Endothelial cell of umbilical vein (primary cell): Measurements from ENCODE around the gene ELOVL6. TPM values are rescaled to one million over a fixed set of nuclear protein-coding genes. Genes with fewer than 3 reads are reported as not detected.

Experiments used
- BruUV-seq: library from RNA; stranded (reverse); fragments of 400-500 nt; replicated peaks from 2 replicates; lab custom pipeline; 2021; lab: Mats Ljungman, UMichigan
- CTCF ChIA-PET: fragments of 300-600, 350-600 bp; sonication (Branson Sonifier 250); formaldehyde crosslinking; loops from one replicate; lab custom pipeline; 2021; ENCODE audit warnings: antibody characterized with exemption, inconsistent platforms; lab: Charles Lee
- POLR2A ChIA-PET: fragments of 300-600, 350-600 bp; sonication (Branson Sonifier 250); formaldehyde crosslinking; loops from one replicate; lab custom pipeline; 2021; ENCODE audit warnings: antibody characterized with exemption, inconsistent platforms; lab: Charles Lee
- DNase-seq: peaks from one replicate; pipeline ENCODE4 v3.0.0-alpha.2; 2011; ENCODE audit warnings: low read depth, low spot score
- FAIRE-seq: peaks from 2 replicates; lab custom pipeline; 2011; peaks lifted over from hg19 to GRCh38; lab: Jason Lieb, UNC
- H2AFZ ChIP-seq: 2 replicates; pipeline ENCODE4 v1.6.0; 2012; ENCODE audit warnings: low read depth, low read length, control low read depth, inconsistent platforms
- H3K27ac ChIP-seq: 2 replicates; pipeline ENCODE4 v1.5.1; 2011; ENCODE audit warnings: low read depth, mild to moderate bottlenecking, control low read depth, low read length, moderate library complexity; ENCODE audit not compliant: insufficient read depth
- H3K27me3 ChIP-seq, 2 experiments: 2 replicates each; pipeline versions ENCODE4 v1.6.0 to v1.6.1; 2011; ENCODE audit warnings: low read length in 2 of 2, mixed read lengths in 1 of 2; ENCODE audit not compliant: control insufficient read depth in 2 of 2, insufficient read depth in 2 of 2
- H3K36me3 ChIP-seq, 2 experiments: 2 replicates in 1 of 2; 3 replicates in 1 of 2; pipeline ENCODE4 v1.5.1; 2011; ENCODE audit warnings: low read length in 2 of 2, mild to moderate bottlenecking in 1 of 2, moderate library complexity in 1 of 2; ENCODE audit not compliant: control insufficient read depth in 2 of 2, insufficient read depth in 2 of 2; ENCODE audit errors: extremely low read depth in 1 of 2
- H3K4me1 ChIP-seq: 3 replicates; pipeline ENCODE4 v1.5.1; 2011; ENCODE audit warnings: mild to moderate bottlenecking, low read length; ENCODE audit not compliant: control insufficient read depth, insufficient read depth; ENCODE audit errors: extremely low read depth
- H3K4me2 ChIP-seq: 2 replicates; pipeline ENCODE4 v1.6.1; 2011; ENCODE audit warnings: low read length, control low read depth, mixed read lengths; ENCODE audit not compliant: insufficient read depth
- H3K4me3 ChIP-seq, 3 experiments: fragments of 200-600 bp in 1 of 3; sonication (generic), shearing (Covaris generic) in 1 of 3; replicated peaks in 1 of 3; 2 replicates each; pipeline ENCODE4 v1.5.1; 2011 to 2016; ENCODE audit warnings: control low read depth in 3 of 3, low read length in 3 of 3, mild to moderate bottlenecking in 2 of 3, inconsistent platforms in 1 of 3, low read depth in 1 of 3, moderate library complexity in 1 of 3; ENCODE audit not compliant: insufficient read depth in 1 of 3
- H3K79me2 ChIP-seq: 2 replicates; pipeline ENCODE4 v1.6.0; 2012; ENCODE audit warnings: low read length, inconsistent platforms; ENCODE audit not compliant: control insufficient read depth, insufficient read depth
- H3K9ac ChIP-seq: replicated peaks from 2 replicates; pipeline ENCODE3; 2011; ENCODE audit warnings: low read length, control low read depth; ENCODE audit not compliant: insufficient read depth; ENCODE audit errors: extremely low read depth
- H3K9me1 ChIP-seq: replicated peaks from 3 replicates; pipeline ENCODE4 v1.6.0; 2011; ENCODE audit warnings: mild to moderate bottlenecking, low read length; ENCODE audit not compliant: control insufficient read depth, insufficient read depth; ENCODE audit errors: extremely low read depth
- H3K9me3 ChIP-seq: replicated peaks from 2 replicates; pipeline ENCODE4 v1.5.1; 2012; ENCODE audit warnings: low read length, inconsistent platforms; ENCODE audit not compliant: control insufficient read depth, insufficient read depth
- H4K20me1 ChIP-seq: replicated peaks from 2 replicates; pipeline ENCODE3; 2011; ENCODE audit warnings: mild to moderate bottlenecking, low read length; ENCODE audit not compliant: control insufficient read depth, insufficient read depth; ENCODE audit errors: extremely low read depth
- EZH2 ChIP-seq: IDR thresholded peaks from 2 replicates; pipeline ENCODE4 v1.6.1; 2012; ENCODE audit warnings: borderline replicate concordance, low read depth, mild to moderate bottlenecking, moderate library complexity, low read length, inconsistent platforms; ENCODE audit not compliant: severe bottlenecking
- FOS ChIP-seq: IDR thresholded peaks from 2 replicates; pipeline ENCODE4 v1.6.1; 2011; ENCODE audit warnings: mild to moderate bottlenecking, low read length, moderate library complexity, borderline replicate concordance; ENCODE audit not compliant: insufficient read depth
- GATA2 ChIP-seq: IDR thresholded peaks from 2 replicates; pipeline ENCODE4 v1.7.0; 2011; ENCODE audit warnings: low read depth, mild to moderate bottlenecking, moderate library complexity, mixed read lengths, low read length; ENCODE audit not compliant: insufficient read length, insufficient read depth
- POLR2AphosphoS5 ChIP-seq: IDR thresholded peaks from 2 replicates; pipeline ENCODE4 v1.6.1; 2012; ENCODE audit warnings: low read depth, mild to moderate bottlenecking, control low read depth, low read length, moderate library complexity; ENCODE audit not compliant: insufficient read depth
- dilution Hi-C: fragments of 300-500 bp; cut with MboI; formaldehyde crosslinking; loops from one replicate; pipeline ENCODE4 v1.15.0; 2019; ENCODE audit warnings: low sequenced_read_pairs; ENCODE audit not compliant: extremely low pct_ligation_motif_present
- intact Hi-C: fragments of 100-400 bp; cut with micrococcal nuclease; formaldehyde crosslinking; loops from one replicate; pipeline ENCODE4 v1.10.0; 2022
- polyA plus RNA-seq, 4 experiments: library from polyadenylated mRNA; depleted of rRNA in 3 of 4; stranded (reverse) in 3 of 4; unstranded in 1 of 4; fragments of >200 nt; gene quantifications; 2 replicates each; pipeline versions ENCODE4 v1.2.1 to v1.2.3, GENCODE V29; 2011 to 2012; ENCODE audit warnings: missing spikeins in 1 of 4
- total RNA-seq: library from RNA; stranded (reverse); gene quantifications from 2 replicates; pipeline ENCODE4 v1.2.3, GENCODE V29; 2021
- TF ChIP-seq, protein P1 (sequence below): IDR thresholded peaks from 2 replicates; pipeline ENCODE4 v1.6.1; 2011; ENCODE audit not compliant: insufficient read depth, insufficient read length
- TF ChIP-seq, protein P2 (sequence below), 2 donors: IDR thresholded peaks; 1 replicate in 1 of 2; 2 replicates in 1 of 2; pipeline ENCODE4 v1.5.1; 2011; ENCODE audit warnings: low read length in 2 of 2, mild to moderate bottlenecking in 2 of 2, moderate library complexity in 2 of 2, control low read depth in 1 of 2, inconsistent platforms in 1 of 2, low read depth in 1 of 2; ENCODE audit not compliant: insufficient read depth in 1 of 2; ENCODE audit errors: extremely low read depth in 1 of 2

The ELOVL6 gene
- total and polyA plus RNA-seq, 2 donors (not counting 3 experiments of a cell fraction or from before 2014, with no cell fraction given): 6.4 to 26.1 TPM

DNA sequence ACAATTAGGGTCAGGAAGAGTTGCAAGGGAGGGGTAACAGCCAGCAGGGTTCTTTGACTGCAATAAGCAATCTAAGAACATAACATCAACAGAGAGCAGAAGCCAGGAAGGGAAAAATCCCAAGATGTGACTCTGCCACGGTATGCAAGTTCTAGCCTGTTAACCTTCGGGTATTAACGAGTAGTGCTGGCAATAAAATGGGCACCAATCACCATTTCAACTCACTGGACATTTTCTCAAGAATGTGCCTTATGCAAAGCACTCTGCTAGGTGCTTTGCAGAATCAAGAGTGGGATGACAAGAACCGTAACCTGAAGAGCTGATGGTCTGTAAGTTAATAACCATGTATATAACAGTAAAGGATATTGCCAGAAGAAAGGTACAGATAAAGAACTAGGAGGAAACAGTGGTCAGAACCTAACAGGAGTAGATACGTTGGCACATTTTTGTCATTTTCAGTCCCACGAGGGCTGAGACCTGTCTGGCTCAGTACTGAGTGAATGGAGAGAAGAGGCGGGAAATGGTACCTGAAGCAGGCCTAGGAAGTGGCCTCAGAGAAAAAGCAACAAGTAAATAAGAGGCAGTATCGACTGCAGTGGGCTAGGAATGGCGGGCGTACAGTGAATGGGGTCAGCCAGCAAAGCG is 2.7 kb downstream of the ELOVL6 start:
- peak; percentile 3 for DNase-seq
- Histone ChIP-seq H3K4me1 (peaks cover 23% of the 10 kb centered on the region), H3K9me1 (no peaks in the 10 kb centered on the region), H4K20me1 (no peaks in the 10 kb centered on the region), H3K36me3 (no peaks in the 10 kb centered on the region), H3K9ac (peak overlapping the region; percentile 82), H3K27me3 (no peaks in the 10 kb centered on the region), H3K79me2 (peaks cover 13% of the 10 kb centered on the region), H3K27ac (peak overlapping the region; percentile 46), H2AFZ (peak overlapping the region; percentile 68), H3K9me3 (no peaks in the 10 kb centered on the region), H3K4me3 (peak overlapping the region; percentile 78 to 95 (median 91)), H3K4me2 (peak overlapping the region; percentile 98)
- ChIA-PET CTCF (interaction anchor here (2.2 to 4.8 kb wide), 2 partner anchors 11 to 146 kb away, joined by 8 to 58 read pairs; no protein-coding TSS in a partner anchor), POLR2A (no interaction called here)
- TSS peak; percentile 45 for BruUV-seq
- FAIRE-seq: no peak
- dilution Hi-C loops: no loop called here
- TF ChIP-seq FOS (no peak), EZH2 (no peak), POLR2AphosphoS5 (no peak), GATA2 (no peak)
- TF ChIP-seq, protein P1, sequence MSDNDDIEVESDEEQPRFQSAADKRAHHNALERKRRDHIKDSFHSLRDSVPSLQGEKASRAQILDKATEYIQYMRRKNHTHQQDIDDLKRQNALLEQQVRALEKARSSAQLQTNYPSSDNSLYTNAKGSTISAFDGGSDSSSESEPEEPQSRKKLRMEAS: no peak
- TF ChIP-seq, protein P2, sequence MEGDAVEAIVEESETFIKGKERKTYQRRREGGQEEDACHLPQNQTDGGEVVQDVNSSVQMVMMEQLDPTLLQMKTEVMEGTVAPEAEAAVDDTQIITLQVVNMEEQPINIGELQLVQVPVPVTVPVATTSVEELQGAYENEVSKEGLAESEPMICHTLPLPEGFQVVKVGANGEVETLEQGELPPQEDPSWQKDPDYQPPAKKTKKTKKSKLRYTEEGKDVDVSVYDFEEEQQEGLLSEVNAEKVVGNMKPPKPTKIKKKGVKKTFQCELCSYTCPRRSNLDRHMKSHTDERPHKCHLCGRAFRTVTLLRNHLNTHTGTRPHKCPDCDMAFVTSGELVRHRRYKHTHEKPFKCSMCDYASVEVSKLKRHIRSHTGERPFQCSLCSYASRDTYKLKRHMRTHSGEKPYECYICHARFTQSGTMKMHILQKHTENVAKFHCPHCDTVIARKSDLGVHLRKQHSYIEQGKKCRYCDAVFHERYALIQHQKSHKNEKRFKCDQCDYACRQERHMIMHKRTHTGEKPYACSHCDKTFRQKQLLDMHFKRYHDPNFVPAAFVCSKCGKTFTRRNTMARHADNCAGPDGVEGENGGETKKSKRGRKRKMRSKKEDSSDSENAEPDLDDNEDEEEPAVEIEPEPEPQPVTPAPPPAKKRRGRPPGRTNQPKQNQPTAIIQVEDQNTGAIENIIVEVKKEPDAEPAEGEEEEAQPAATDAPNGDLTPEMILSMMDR (IDR thresholded peaks at IDR 0.05; ENCODE audit: extremely low read depth in 1 of 2, insufficient read depth in 1 of 2, low read depth in 1 of 2, low read length in 2 of 2): no peak
- intact Hi-C loops: loop anchor here (1.0 to 5.0 kb wide), 4 partner anchors 108 to 347 kb away; no protein-coding TSS in a partner anchor
